Ascending aorta (tissue), 2 donors: Measurements from ENCODE around the gene P4HB. TPM values are rescaled to one million over a fixed set of nuclear protein-coding genes. Genes with fewer than 3 reads are reported as not detected.

Experiments used
- DNase-seq, 2 donors: peaks; one replicate each; pipeline ENCODE4 v3.0.0-alpha.2; 2019; ENCODE audit warnings: low spot score in 2 of 2
- H3K27ac ChIP-seq, 2 donors: fragments of 200-600 bp; sonication (generic); one replicate each; pipeline ENCODE4 v1.5.1; 2016 to 2017; ENCODE audit warnings: mild to moderate bottlenecking in 1 of 2
- H3K27me3 ChIP-seq: fragments of 200-600 bp; sonication (generic); one replicate; pipeline ENCODE4 v1.5.1; 2017
- H3K36me3 ChIP-seq, 2 donors: fragments of 200-600 bp; sonication (generic); one replicate each; pipeline ENCODE4 v1.5.1; 2016
- H3K4me1 ChIP-seq, 2 donors: fragments of 200-600 bp; sonication (generic); one replicate each; pipeline ENCODE4 v1.5.1; 2016 to 2017; ENCODE audit warnings: mild to moderate bottlenecking in 1 of 2
- H3K4me3 ChIP-seq, 2 donors: fragments of 200-600 bp; sonication (generic); one replicate each; pipeline ENCODE4 v1.5.1; 2016 to 2017; ENCODE audit warnings: mild to moderate bottlenecking in 1 of 2
- H3K9me3 ChIP-seq, 2 donors: fragments of 200-600 bp; sonication (generic); one replicate each; pipeline ENCODE4 v1.5.1; 2016
- CTCF ChIP-seq, 3 experiments: fragments of 200-600 bp in 2 of 3; fragments of 450-650 bp in 1 of 3; sonication (generic) in 2 of 3; IDR thresholded peaks; one replicate each; pipeline ENCODE4 v1.5.1; 2016 to 2019; ENCODE audit warnings: antibody characterized with exemption in 3 of 3, mild to moderate bottlenecking in 1 of 3, moderate library complexity in 1 of 3
- intact Hi-C: fragments of 100-400 bp; cut with DNase I; formaldehyde crosslinking; loops from one replicate; pipeline ENCODE4 v1.15.1; 2023
- total RNA-seq: library from RNA; depleted of rRNA; stranded (reverse); fragments of >200 nt; gene quantifications from one replicate; pipeline ENCODE4 v1.1.0, GENCODE V29; 2016

Gene P4HB
- total RNA-seq, 1 donor from 2014 or later = 670 TPM

DNA sequence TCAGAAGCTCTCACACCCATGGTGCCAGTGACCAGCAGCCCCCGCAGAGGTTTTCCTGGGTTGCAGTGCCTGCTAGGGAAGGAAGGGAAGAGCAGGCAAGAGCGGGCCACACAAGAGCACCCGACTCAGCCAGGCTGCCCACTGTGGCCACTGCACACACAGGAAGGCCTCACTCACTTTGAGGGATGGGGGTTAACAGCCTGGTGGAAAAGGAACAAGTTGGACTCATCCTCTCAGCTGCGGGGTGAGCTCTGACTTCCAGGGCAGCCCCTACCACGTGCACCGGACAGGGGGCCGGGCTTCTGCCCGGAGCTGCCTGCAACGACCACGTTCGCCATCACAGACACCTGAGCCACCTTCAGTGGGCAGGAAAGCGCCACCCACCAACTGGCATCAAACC, 8.1 kb downstream of the P4HB start:
- H3K9me3 ChIP-seq = no peaks in the 10 kb centered on the region
- no peaks in the 10 kb centered on the region for H3K4me1 ChIP-seq
- no peak overlapping the region for H3K4me3 ChIP-seq
- peaks cover 75 to 90% of the 10 kb centered on the region in 2 donors for H3K36me3 ChIP-seq
- no peak overlapping the region for H3K27ac ChIP-seq
- TF ChIP-seq CTCF (IDR thresholded peaks at IDR 0.05) = no peak
- no peak for DNase-seq
- H3K27me3 ChIP-seq = no peaks in the 10 kb centered on the region
- intact Hi-C loops = no loop called here

DNA sequence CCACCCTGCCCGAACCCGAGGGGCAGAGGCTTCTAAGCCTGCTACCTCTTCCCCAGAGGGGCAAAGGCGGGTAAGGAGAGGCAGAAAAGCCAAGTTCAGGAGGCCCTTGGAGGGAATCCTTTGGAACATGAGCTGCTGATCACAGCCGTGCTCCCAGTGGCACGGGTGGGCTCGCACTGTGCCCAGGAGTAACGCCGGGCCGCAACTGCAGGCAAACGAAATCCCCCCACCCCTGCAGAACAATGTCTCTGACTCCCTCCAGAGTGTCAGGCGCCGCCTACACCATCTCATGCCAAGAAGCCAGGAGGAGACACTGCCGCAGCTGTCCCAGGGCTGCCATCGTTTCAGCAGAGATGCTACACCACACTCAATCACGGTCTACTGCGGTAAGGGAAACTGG, 8.9 kb downstream of the P4HB start:
- TF ChIP-seq CTCF (IDR thresholded peaks at IDR 0.05) = no peak
- no peak for DNase-seq
- H3K27ac ChIP-seq = no peak overlapping the region
- peaks cover 82 to 90% of the 10 kb centered on the region in 2 donors for H3K36me3 ChIP-seq
- intact Hi-C loops = no loop called here
- no peak overlapping the region for H3K4me3 ChIP-seq
- H3K27me3 ChIP-seq = no peaks in the 10 kb centered on the region
- no peaks in the 10 kb centered on the region for H3K4me1 ChIP-seq
- no peaks in the 10 kb centered on the region for H3K9me3 ChIP-seq

GRCh38 chr17:81849457-81849856, 10.9 kb downstream of the P4HB start:
- DNase-seq = no peak
- H3K4me3 ChIP-seq = no peak overlapping the region
- peaks cover 82 to 93% of the 10 kb centered on the region in 2 donors for H3K36me3 ChIP-seq
- no peaks in the 10 kb centered on the region for H3K9me3 ChIP-seq
- no peak overlapping the region for H3K27ac ChIP-seq
- H3K27me3 ChIP-seq = no peaks in the 10 kb centered on the region
- TF ChIP-seq CTCF (IDR thresholded peaks at IDR 0.05) = no peak
- intact Hi-C loops = no loop called here
- no peaks in the 10 kb centered on the region for H3K4me1 ChIP-seq

DNA sequence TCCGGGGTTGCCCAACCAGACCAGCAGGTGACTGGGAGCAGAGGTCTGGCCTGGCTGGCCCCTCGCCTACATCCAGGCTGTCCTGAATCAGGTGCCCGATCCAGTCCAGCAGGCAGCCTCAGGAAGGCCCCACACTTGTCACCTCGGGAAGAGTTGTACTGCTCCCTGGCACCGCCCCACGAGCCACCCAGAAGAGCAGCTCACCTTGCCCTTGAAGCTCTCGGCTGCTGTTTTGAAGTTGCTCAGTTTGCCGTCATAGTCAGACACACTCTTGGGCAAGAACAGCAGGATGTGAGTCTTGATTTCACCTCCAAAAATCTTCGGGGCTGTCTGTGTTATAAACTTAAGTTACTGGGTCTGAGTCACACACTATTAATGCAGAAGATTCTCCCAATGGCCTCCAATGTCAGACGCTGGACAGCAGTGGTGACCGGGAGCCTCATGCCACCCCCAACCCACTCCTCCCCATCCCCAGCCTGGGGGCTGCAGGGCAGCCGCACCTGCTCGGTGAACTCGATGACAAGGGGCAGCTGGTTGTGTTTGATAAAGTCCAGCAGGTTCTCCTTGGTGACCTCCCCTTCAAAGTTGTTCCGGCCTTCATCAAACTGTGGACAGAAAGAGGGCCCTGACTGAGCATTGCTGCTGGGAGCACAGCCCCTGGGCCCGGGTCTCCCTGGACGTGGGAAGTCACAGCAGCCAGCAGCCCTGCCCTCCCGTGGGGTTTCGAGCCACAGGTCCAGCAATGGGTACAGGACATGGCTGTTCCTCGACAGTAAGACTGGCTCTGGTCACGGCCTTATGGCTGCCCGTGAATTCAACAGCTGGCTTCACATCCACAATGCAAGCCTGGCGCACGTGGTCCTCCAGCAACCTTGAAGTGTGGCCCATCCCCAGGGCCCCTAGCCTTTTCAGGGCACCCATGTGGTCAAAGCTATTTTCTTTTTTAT, 13.3 kb downstream of the P4HB start:
- intact Hi-C loops = no loop called here

More for the DNA sequence above, 13.3 kb downstream of the P4HB start:
- H3K36me3 ChIP-seq = peaks cover 77 to 91% of the 10 kb centered on the region in 2 donors
- H3K27ac ChIP-seq = no peak overlapping the region
- H3K4me3 ChIP-seq = no peak overlapping the region
- no peaks in the 10 kb centered on the region for H3K4me1 ChIP-seq
- no peaks in the 10 kb centered on the region for H3K9me3 ChIP-seq
- no peaks in the 10 kb centered on the region for H3K27me3 ChIP-seq
- no peak for TF ChIP-seq CTCF (IDR thresholded peaks at IDR 0.05)
- DNase-seq = no peak
